Neural cell (in vitro differentiated cells): ENCODE data around the gene SERPINI1. TPM values are rescaled to one million over a fixed set of nuclear protein-coding genes. Genes with fewer than 3 reads are reported as not detected.

ENCODE experiments used
- H2AFZ ChIP-seq: fragments of 200-600, 300-800 bp; sonication (generic), shearing (Covaris generic); 2 replicates; pipeline ENCODE4 v1.6.0; 2014; ENCODE audit warnings: low read depth, mild to moderate bottlenecking, antibody characterized with exemption, low read length, moderate library complexity
- H3F3A ChIP-seq: fragments of 200-600 bp; shearing (Covaris generic); 2 replicates; pipeline ENCODE4 v1.6.1; 2016; ENCODE audit warnings: mild to moderate bottlenecking, moderate library complexity, mixed read lengths, antibody characterized with exemption, low read length; ENCODE audit not compliant: insufficient read depth, poor library complexity, severe bottlenecking
- H3K27ac ChIP-seq: fragments of 200-600, 300-800 bp; sonication (generic), shearing (Covaris generic); 2 replicates; pipeline ENCODE4 v1.5.1; 2014; ENCODE audit warnings: mild to moderate bottlenecking, low read length, moderate library complexity
- H3K27me3 ChIP-seq: fragments of 300-800, 200-600 bp; sonication (generic), shearing (Covaris generic); 2 replicates; pipeline ENCODE4 v1.6.0; 2014; ENCODE audit warnings: mild to moderate bottlenecking, low read depth, low read length, moderate library complexity; ENCODE audit not compliant: insufficient read depth
- H3K36me3 ChIP-seq: fragments of 300-800, 200-600 bp; sonication (generic), shearing (Covaris generic); 2 replicates; pipeline ENCODE4 v1.5.1; 2014; ENCODE audit warnings: mild to moderate bottlenecking, antibody characterized with exemption, low read length, moderate library complexity; ENCODE audit not compliant: insufficient read depth
- H3K4me2 ChIP-seq: fragments of 300-800, 200-600 bp; sonication (generic), shearing (Covaris generic); 2 replicates; pipeline ENCODE4 v1.6.0; 2014; ENCODE audit warnings: mild to moderate bottlenecking, low read length
- H3K4me3 ChIP-seq: fragments of 300-800, 200-600 bp; sonication (generic), shearing (Covaris generic); 2 replicates; pipeline ENCODE4 v1.5.1; 2014; ENCODE audit warnings: mild to moderate bottlenecking, low read length, moderate library complexity
- H3K79me2 ChIP-seq: fragments of 200-600 bp; shearing (Covaris generic); replicated peaks from 2 replicates; pipeline ENCODE4 v1.6.0; 2014; ENCODE audit warnings: mild to moderate bottlenecking, low read length, moderate library complexity; ENCODE audit not compliant: insufficient read depth
- H3K9ac ChIP-seq: fragments of 300-800, 200-600 bp; sonication (generic), shearing (Covaris generic); 2 replicates; pipeline ENCODE4 v1.6.1; 2016; ENCODE audit warnings: mild to moderate bottlenecking, low read length, mixed read lengths
- H3K9me2 ChIP-seq: fragments of 200-600 bp; shearing (Covaris generic); 2 replicates; pipeline ENCODE4 v1.6.1; 2016; ENCODE audit warnings: mild to moderate bottlenecking, low read length, mixed read lengths; ENCODE audit not compliant: insufficient read depth
- H3K9me3 ChIP-seq: fragments of 200-600, 300-800 bp; sonication (generic), shearing (Covaris generic); 2 replicates; pipeline ENCODE4 v1.6.1; 2016; ENCODE audit warnings: mild to moderate bottlenecking, mixed run types, low read length, moderate library complexity, mixed read lengths
- H4K20me1 ChIP-seq: fragments of 200-600 bp; shearing (Covaris generic); 2 replicates; pipeline ENCODE4 v1.6.1; 2016; ENCODE audit warnings: mild to moderate bottlenecking, mixed run types; ENCODE audit not compliant: insufficient read depth
- CTCF ChIP-seq: fragments of 450-650 bp; IDR thresholded peaks from 2 replicates; pipeline ENCODE4 v1.5.1; 2014; ENCODE audit warnings: antibody characterized with exemption, mild to moderate bottlenecking, moderate library complexity; ENCODE audit not compliant: poor library complexity, severe bottlenecking
- EP300 ChIP-seq: fragments of 450-650 bp; conservative IDR thresholded peaks from 2 replicates; pipeline ENCODE4 v1.6.1; 2014; ENCODE audit warnings: antibody characterized with exemption, mild to moderate bottlenecking, moderate library complexity; ENCODE audit not compliant: poor library complexity, severe bottlenecking
- EZH2 ChIP-seq: fragments of 200-600, 300-800 bp; shearing (Covaris generic), sonication (generic); IDR thresholded peaks from 2 replicates; pipeline ENCODE4 v1.6.1; 2014; ENCODE audit warnings: antibody characterized with exemption, low read length, borderline replicate concordance, mild to moderate bottlenecking; ENCODE audit not compliant: insufficient read depth, poor library complexity, severe bottlenecking
- MXI1 ChIP-seq: fragments of 450-650 bp; conservative IDR thresholded peaks from 2 replicates; pipeline ENCODE4 v1.6.1; 2014; ENCODE audit warnings: antibody characterized with exemption, mild to moderate bottlenecking; ENCODE audit not compliant: poor library complexity, severe bottlenecking
- POLR2AphosphoS5 ChIP-seq: IDR thresholded peaks from 2 replicates; pipeline ENCODE4 v1.6.1; 2012
- RAD21 ChIP-seq: fragments of 450-650 bp; conservative IDR thresholded peaks from 2 replicates; pipeline ENCODE4 v1.6.1; 2014; ENCODE audit warnings: antibody characterized with exemption, mild to moderate bottlenecking, moderate library complexity
- SMC3 ChIP-seq: fragments of 450-650 bp; conservative IDR thresholded peaks from 2 replicates; pipeline ENCODE4 v1.6.1; 2014; ENCODE audit warnings: antibody characterized with exemption, mild to moderate bottlenecking, moderate library complexity; ENCODE audit not compliant: poor library complexity
- TAF1 ChIP-seq: IDR thresholded peaks from 2 replicates; pipeline ENCODE4 v1.6.1; 2012; ENCODE audit warnings: low read depth
- polyA plus RNA-seq: library from polyadenylated mRNA; depleted of rRNA; stranded (reverse); fragments of >200 nt; gene quantifications from 2 replicates; pipeline ENCODE4 v1.2.3, GENCODE V29; 2014
- TF ChIP-seq, protein P1 (sequence below): IDR thresholded peaks from 2 replicates; pipeline ENCODE4 v1.6.1; 2012; ENCODE audit warnings: borderline replicate concordance

Gene SERPINI1
- polyA plus RNA-seq, 1 donor from 2014 or later = 150 TPM

- H3K4me3 ChIP-seq = no peak overlapping the region
- H3K4me2 ChIP-seq = no peak overlapping the region
- H3K9me3 ChIP-seq = no peaks in the 10 kb centered on the region
- H3K27me3 ChIP-seq = no peaks in the 10 kb centered on the region
- no peaks in the 10 kb centered on the region for H3K9me2 ChIP-seq
- TF ChIP-seq EP300 (no peak), POLR2AphosphoS5 (no peak), EZH2 (no peak), MXI1 (no peak), SMC3 (no peak), RAD21 (no peak), TAF1 (no peak), CTCF (no peak)
- TF ChIP-seq, protein P1, sequence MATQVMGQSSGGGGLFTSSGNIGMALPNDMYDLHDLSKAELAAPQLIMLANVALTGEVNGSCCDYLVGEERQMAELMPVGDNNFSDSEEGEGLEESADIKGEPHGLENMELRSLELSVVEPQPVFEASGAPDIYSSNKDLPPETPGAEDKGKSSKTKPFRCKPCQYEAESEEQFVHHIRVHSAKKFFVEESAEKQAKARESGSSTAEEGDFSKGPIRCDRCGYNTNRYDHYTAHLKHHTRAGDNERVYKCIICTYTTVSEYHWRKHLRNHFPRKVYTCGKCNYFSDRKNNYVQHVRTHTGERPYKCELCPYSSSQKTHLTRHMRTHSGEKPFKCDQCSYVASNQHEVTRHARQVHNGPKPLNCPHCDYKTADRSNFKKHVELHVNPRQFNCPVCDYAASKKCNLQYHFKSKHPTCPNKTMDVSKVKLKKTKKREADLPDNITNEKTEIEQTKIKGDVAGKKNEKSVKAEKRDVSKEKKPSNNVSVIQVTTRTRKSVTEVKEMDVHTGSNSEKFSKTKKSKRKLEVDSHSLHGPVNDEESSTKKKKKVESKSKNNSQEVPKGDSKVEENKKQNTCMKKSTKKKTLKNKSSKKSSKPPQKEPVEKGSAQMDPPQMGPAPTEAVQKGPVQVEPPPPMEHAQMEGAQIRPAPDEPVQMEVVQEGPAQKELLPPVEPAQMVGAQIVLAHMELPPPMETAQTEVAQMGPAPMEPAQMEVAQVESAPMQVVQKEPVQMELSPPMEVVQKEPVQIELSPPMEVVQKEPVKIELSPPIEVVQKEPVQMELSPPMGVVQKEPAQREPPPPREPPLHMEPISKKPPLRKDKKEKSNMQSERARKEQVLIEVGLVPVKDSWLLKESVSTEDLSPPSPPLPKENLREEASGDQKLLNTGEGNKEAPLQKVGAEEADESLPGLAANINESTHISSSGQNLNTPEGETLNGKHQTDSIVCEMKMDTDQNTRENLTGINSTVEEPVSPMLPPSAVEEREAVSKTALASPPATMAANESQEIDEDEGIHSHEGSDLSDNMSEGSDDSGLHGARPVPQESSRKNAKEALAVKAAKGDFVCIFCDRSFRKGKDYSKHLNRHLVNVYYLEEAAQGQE = no peak
- H4K20me1 ChIP-seq = no peaks in the 10 kb centered on the region
- no peak overlapping the region for H3K27ac ChIP-seq
- peaks cover under 1% of the 10 kb centered on the region for H3K36me3 ChIP-seq
- no peak overlapping the region for H2AFZ ChIP-seq
- no peaks in the 10 kb centered on the region for H3F3A ChIP-seq
- no peak overlapping the region for H3K9ac ChIP-seq
- peaks cover 62% of the 10 kb centered on the region for H3K79me2 ChIP-seq
Observed at GRCh38 chr3:167723872-167724271, 11.6 kb upstream of the SERPINI1 start.

- Histone ChIP-seq H2AFZ (no peak overlapping the region), H3K4me2 (no peak overlapping the region), H3K9me3 (no peaks in the 10 kb centered on the region), H3K4me3 (no peak overlapping the region), H3K27me3 (no peaks in the 10 kb centered on the region), H3K79me2 (peaks cover 80% of the 10 kb centered on the region), H3K27ac (no peak overlapping the region), H3K9me2 (no peaks in the 10 kb centered on the region), H3K9ac (no peak overlapping the region), H4K20me1 (no peaks in the 10 kb centered on the region), H3F3A (no peaks in the 10 kb centered on the region), H3K36me3 (no peaks in the 10 kb centered on the region)
- TF ChIP-seq CTCF (no peak), TAF1 (no peak), SMC3 (no peak), EZH2 (no peak), MXI1 (no peak), EP300 (no peak), POLR2AphosphoS5 (no peak), RAD21 (no peak)
- TF ChIP-seq, protein P1 = no peak
Observed at GRCh38 chr3:167728176-167728575, 7.3 kb upstream of the SERPINI1 start.
